ENCODE measurements around the gene PDILT.

The PDILT gene

DNA sequence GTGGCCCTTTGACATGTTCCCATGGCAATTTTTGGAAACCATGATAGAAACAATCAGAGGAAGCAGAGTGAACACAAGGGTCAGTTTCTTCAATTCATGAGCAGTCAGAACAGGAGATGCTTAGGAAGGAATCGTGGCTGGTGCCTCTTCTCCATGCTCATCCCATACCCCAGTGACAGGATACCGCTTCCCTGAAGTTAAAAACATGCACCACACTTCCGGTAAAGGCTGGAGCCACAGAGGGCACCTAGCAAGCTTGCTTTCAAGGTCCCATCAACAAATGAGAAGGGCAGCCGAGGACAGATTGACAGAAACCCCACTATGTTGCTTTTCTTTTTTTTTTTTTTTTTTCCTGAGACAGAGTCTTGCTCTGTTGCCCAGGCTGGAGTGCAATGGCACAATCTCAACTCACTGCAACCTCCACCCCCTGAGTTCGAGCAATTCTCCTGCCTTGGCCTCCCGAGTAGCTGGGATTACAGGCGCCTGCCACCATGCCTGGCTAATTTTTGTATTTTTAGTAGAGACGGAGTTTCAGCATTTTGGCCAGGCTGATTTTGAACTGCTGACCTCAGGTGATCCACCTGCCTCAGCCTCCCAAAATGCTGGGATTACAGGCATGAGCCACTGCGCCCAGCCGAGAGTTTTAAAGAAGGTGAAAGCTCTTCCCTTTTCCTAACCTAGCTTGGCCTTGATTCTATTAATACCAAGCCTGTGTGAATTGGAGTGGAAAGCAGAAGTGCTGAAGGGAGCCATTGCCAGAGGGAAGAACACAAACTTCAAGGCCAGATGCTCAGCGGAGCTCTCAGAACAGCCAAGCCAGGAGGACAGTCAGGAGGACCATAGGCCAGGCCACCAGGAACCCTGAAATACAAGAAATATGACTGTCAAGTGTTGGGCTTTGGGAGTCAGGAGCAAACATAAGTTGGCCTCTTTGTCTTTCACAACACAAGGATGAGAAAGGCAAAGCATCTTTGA lies 93.8 kb downstream of the PDILT start:
- ChIA-PET POLR2A (no interaction called here), CTCF (interaction anchor here (1.1 to 4.2 kb wide), 2 partner anchors 10 to 411 kb away, joined by 4 to 23 read pairs; no protein-coding TSS in a partner anchor)
- no peak for DNase-seq (ENCODE audit: extremely low spot score)
- no peak for TF ChIP-seq CTCF (IDR thresholded peaks at IDR 0.05; ENCODE audit: control extremely low read depth, extremely low read depth, low read depth, missing control alignments)

DNA sequence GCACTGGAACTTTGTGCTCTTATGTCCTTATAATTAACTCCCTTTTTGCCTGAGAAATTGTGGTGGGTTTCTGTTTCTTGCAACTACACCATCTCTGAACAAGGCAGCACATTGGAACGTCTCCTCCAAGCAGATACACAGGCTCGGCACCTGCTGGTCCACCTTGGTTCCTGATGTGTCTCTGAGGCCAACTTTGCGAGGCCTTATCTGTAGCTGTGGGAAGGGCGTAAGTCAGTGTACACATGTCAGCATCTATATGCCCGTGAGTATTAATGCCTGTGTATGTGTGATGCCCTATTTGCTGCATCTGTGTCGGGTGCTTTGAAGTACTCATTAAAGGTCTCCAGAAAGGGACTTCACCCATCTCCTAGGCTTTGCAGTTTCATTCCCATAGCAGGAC lies 94.8 kb downstream of the PDILT start:
- ChIA-PET POLR2A (no interaction called here), CTCF (interaction anchor here (0.8 to 4.2 kb wide), 3 partner anchors 9 to 402 kb away, joined by 3 to 23 read pairs (median 9); no protein-coding TSS in a partner anchor)
- TF ChIP-seq CTCF (IDR thresholded peaks at IDR 0.05; ENCODE audit: control extremely low read depth, extremely low read depth, low read depth, missing control alignments) = no peak
- DNase-seq (ENCODE audit: extremely low spot score) = no peak
